PFSK-1 (cell line): ENCODE measurements around the gene DDHD1.

Experiments
- POLR2AphosphoS5 ChIP-seq: IDR thresholded peaks from 2 replicates; pipeline ENCODE4 v1.6.1; 2012; ENCODE audit warnings: low read depth, mild to moderate bottlenecking, control low read depth, low read length, moderate library complexity
- SIN3A ChIP-seq: IDR thresholded peaks from 2 replicates; pipeline ENCODE4 v1.6.1; 2012; ENCODE audit warnings: mild to moderate bottlenecking, low read length, moderate library complexity, borderline replicate concordance; ENCODE audit not compliant: insufficient read depth

GRCh38 chr14:53022593-53022992, 130.5 kb downstream of the DDHD1 start:
- TF ChIP-seq POLR2AphosphoS5 = no peak
- TF ChIP-seq SIN3A = no peak
